Keratinocyte (primary cell): ENCODE data around the gene HABP2.

Experiments
- EZH2 ChIP-seq: IDR thresholded peaks from one replicate; pipeline ENCODE4 v1.6.1; 2012; ENCODE audit warnings: inconsistent platforms, mild to moderate bottlenecking, low read length, moderate library complexity
- TF ChIP-seq, protein P1 (sequence below), 3 experiments: IDR thresholded peaks in 1 of 3; conservative IDR thresholded peaks in 1 of 3; optimal IDR thresholded peaks in 1 of 3; 2 replicates in 2 of 3; 3 replicates in 1 of 3; pipeline versions ENCODE3 to v1.5.1; 2011; ENCODE audit warnings: low read length in 3 of 3, mild to moderate bottlenecking in 3 of 3, moderate library complexity in 2 of 3, control low read depth in 1 of 3, inconsistent platforms in 1 of 3; ENCODE audit not compliant: insufficient read depth in 2 of 3; ENCODE audit errors: extremely low read depth in 1 of 3

DNA sequence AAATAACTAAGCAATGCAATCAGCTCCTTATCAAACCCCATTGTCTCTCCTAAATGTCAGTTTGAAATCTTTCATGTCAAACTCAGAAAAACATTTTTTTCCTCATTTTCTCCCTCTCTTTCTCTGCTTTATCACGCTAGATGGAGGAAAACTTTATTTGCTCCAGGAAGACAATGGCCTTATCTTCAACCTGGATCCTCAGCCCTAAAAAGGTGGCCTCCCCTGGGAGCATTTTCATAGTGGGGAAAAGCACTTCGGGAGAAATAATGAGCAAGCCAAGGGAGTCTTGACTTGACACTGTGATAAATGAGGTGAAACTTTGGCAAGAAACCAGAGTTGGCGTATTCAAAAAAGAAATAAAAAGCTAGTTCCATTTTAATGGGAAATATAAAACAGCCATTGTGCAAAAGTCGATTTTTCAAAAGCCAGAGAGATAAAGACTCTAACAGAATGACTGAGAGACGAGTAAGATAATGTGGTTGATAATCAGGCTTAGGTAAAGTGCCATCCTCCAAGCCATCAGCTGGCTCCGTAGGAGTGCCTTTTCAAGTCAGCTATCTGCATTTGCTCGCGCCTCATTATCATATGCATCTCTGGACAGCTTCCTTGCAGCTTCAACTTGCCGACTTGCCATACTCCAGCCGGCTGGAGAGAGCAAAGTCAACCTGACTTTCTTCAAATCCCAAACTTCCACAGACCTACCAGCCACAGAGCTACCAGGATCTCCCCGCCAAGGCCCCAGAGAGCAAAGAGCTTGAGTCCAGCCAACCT, 19.9 kb downstream of the HABP2 start:
- no peak for TF ChIP-seq EZH2
- TF ChIP-seq, protein P1, sequence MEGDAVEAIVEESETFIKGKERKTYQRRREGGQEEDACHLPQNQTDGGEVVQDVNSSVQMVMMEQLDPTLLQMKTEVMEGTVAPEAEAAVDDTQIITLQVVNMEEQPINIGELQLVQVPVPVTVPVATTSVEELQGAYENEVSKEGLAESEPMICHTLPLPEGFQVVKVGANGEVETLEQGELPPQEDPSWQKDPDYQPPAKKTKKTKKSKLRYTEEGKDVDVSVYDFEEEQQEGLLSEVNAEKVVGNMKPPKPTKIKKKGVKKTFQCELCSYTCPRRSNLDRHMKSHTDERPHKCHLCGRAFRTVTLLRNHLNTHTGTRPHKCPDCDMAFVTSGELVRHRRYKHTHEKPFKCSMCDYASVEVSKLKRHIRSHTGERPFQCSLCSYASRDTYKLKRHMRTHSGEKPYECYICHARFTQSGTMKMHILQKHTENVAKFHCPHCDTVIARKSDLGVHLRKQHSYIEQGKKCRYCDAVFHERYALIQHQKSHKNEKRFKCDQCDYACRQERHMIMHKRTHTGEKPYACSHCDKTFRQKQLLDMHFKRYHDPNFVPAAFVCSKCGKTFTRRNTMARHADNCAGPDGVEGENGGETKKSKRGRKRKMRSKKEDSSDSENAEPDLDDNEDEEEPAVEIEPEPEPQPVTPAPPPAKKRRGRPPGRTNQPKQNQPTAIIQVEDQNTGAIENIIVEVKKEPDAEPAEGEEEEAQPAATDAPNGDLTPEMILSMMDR (optimal IDR thresholded peaks at IDR 0.05 in 1 of 3, IDR thresholded peaks at IDR 0.05 in 1 of 3, conservative IDR thresholded peaks at IDR 0.05 in 1 of 3; ENCODE audit: extremely low read depth in 1 of 3, insufficient read depth in 2 of 3, low read length in 3 of 3) = no peak
